GM06990 (cell line): ENCODE measurements around the gene MALSU1.

ENCODE experiments used
- DNase-seq: peaks from one replicate; pipeline ENCODE4 v3.0.0-alpha.2; 2011; ENCODE audit not compliant: insufficient read length; ENCODE audit errors: extremely low read depth
- H3K27me3 ChIP-seq: replicated peaks from 2 replicates; pipeline ENCODE4 v1.6.0; 2011; ENCODE audit warnings: low read length; ENCODE audit not compliant: control insufficient read depth, insufficient read depth
- H3K36me3 ChIP-seq: 2 replicates; pipeline ENCODE4 v1.5.1; 2011; ENCODE audit warnings: low read length; ENCODE audit not compliant: control insufficient read depth, insufficient read depth
- H3K4me3 ChIP-seq: replicated peaks from 2 replicates; pipeline ENCODE4 v1.5.1; 2011; ENCODE audit warnings: low read depth, mild to moderate bottlenecking, control low read depth, low read length
- CTCF ChIP-seq: IDR thresholded peaks from 2 replicates; pipeline ENCODE4 v1.5.1; 2011; ENCODE audit warnings: low read length, control low read depth, mild to moderate bottlenecking, inconsistent platforms; ENCODE audit not compliant: insufficient read depth, poor library complexity, severe bottlenecking

MALSU1 gene

DNA sequence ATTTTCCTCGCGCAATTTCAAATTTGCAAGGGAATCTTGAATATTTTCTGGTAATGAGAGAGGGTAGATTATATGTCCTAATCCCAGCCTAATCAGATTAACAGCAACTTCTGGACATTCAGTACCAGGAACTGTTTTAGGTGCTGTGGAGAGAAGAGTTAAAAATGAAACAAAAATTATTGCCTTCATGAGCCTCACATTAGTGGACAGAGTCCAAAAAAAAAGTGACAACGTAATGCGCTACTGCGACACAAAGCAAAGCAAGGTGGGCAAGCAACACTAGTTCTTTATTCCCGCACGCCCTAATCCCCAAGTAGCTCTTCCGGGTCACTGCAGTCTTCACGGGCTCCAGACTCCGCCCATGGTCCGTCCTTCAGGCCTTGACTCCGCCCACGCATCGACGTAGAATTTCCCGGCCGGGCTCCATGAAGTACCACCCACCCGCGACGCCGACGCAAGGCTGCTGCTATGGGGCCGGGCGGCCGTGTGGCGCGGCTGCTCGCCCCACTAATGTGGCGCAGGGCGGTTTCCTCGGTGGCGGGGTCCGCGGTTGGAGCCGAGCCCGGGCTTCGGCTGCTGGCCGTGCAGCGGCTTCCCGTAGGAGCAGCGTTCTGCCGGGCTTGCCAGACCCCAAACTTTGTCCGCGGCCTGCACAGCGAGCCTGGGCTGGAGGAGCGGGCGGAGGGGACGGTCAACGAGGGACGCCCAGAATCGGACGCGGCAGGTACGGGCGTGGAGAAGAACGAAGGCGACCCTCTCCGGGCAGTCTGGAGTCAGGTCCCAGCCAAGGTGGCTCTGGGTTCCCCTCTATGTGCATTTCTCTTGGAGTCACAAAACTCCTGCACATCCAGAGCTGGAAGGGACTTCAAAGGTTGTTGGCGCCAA is at the start of gene MALSU1:
MALSU1 (plus strand) TSS at position 455 of the 885 bp plus-strand sequence; CDS start at position 469, 14 bp downstream.
- no peak for TF ChIP-seq CTCF
- Histone ChIP-seq H3K4me3 (peak within 1 kb of the TSS; percentile 88), H3K36me3 (no peaks in the 10 kb centered on the region), H3K27me3 (no peaks in the 10 kb centered on the region)
- peak; percentile 95 for DNase-seq

DNA sequence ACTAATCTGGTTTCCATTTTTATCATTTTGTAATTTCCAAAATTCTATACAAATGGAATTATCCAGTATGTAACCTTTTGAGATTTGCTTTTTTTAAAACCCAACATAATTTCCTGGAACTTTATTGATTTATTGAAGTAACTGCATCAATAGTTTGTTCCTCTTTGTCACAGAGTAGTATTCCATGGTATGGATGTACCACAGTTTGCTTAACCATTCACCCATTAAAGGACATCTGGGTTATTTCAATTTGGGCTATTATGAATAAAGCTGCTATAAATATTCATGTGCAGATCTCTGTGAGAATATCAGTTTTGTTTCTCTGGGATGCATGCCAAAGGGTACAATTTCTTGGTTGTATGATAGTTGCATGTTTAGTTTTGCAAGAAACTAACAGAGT is 49.7 kb upstream of the MALSU1 start:
- no peak for DNase-seq
- no peak for TF ChIP-seq CTCF
- H3K27me3 ChIP-seq = no peaks in the 10 kb centered on the region; the same call in 1 of the 2 replicates
- no peaks in the 10 kb centered on the region for H3K36me3 ChIP-seq
- H3K4me3 ChIP-seq = no peak overlapping the region

GRCh38 chr7:23254051-23254681 is 45.0 kb upstream of the MALSU1 start:
- Histone ChIP-seq H3K36me3 (no peaks in the 10 kb centered on the region), H3K4me3 (no peak overlapping the region), H3K27me3 (no peaks in the 10 kb centered on the region)
- no peak for DNase-seq
- no peak for TF ChIP-seq CTCF

DNA sequence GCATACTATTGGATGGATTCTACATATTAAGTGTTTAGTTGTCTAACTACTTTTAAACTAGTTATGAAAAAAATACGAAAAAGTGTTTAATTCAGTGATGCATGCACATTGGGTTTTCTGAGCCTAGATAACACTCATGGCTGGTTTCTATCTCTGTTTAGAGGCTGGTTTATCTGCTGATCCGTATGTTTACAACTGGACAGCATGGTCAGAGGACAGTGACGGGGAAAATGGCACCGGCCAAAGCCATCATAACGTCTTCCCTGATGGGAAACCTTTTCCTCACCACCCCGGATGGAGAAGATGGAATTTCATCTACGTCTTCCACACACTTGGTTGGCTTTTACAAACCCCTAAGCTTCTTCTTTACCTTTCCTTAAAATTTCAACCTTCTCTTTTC is 42.4 kb upstream of the MALSU1 start:
- DNase-seq = no peak
- Histone ChIP-seq H3K27me3 (no peaks in the 10 kb centered on the region; the same call in 1 of the 2 replicates), H3K36me3 (no peaks in the 10 kb centered on the region), H3K4me3 (no peak overlapping the region)
- TF ChIP-seq CTCF = no peak

GRCh38 chr7:23260371-23260770 is 38.8 kb upstream of the MALSU1 start:
- Histone ChIP-seq H3K4me3 (no peak overlapping the region), H3K36me3 (no peaks in the 10 kb centered on the region), H3K27me3 (no peaks in the 10 kb centered on the region; the same call in 1 of the 2 replicates)
- no peak for DNase-seq
- TF ChIP-seq CTCF = no peak
